Measurements from ENCODE around the gene GLRX2.
"Not testable (repeated sequence)": the region's sequence is repeated elsewhere in the genome, so short reads cannot be mapped to it uniquely, and the experiment has no call there.

GLRX2 gene

DNA sequence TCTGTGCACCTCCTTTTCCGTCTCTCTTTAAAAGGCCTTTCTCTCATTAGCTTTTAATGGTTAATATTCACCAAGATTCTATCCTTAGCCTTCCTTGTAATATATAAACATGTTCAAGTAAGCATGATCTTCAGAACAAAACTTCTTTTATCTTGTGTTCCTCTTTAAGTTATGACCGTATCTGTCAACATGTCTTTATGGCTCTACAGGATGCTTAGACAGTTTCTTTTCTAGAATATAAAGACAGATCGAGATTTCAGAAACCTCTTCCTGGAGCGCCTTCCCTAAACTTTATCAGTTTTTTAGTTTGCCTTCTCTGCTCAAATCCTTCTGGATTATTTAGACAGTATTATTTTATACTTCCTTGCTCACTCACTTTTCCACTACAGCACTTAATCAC is 38.6 kb downstream of the GLRX2 start:
- no peak for DNase-seq (ENCODE audit: low read depth in 2 of 2, low spot score in 1 of 2)

DNA sequence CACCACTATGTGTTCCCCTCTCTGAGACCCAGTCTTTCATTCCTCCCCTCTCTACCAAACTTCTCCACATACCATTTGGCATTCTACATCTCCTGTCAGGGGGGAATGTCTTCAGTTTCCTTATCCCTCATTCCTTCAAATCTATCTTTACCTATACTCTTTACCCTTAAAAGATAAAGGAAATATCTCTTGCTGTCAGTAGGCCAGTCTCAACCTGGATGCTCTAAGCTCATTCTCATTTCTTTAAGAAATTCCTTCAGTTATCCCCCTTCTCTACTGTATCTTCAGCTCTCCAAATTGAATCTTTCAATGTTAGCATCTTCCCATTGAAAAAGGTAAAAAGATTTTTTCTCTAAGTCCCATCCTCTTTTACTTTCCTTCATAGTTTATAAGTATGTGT is 39.3 kb downstream of the GLRX2 start:
- no peak for DNase-seq (ENCODE audit: low read depth in 2 of 2, low spot score in 1 of 2)

DNA sequence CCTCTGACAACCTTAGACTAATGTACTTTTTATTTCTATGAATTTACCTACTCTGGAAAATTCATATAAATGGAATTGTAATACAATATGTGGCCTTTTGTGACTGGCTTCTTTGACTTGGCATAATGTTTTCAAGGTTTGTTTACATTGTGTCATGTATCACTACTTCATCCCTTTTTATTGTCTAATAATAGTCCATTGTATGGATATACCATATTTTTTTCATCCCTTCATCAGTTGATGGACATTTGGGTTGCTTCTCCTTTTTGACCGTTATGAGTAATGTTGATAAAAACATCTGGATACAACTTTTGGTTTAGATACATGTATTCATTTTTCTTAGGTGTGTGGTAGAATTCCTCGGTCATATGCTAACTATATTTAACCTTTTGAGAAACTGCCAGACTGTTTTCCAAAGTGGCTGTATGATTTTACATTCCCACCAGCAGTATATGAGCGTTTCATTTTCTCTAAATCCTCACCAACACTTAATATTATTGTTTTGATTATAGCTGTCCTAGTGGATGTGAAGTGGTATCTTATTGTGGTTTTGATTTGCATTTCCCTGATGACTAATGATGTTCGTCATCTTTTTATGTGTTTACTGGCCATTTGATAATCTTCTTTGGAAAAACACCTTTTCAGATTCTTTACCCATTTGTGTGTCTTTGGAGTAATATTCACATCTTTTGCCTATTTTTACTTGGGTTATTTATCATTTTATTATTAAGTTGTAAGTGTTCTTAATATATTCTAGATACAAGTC is 42.3 kb downstream of the GLRX2 start:
- no peak for DNase-seq (ENCODE audit: low read depth in 2 of 2, low spot score in 1 of 2)

- no peak for DNase-seq (ENCODE audit: low read depth in 2 of 2, low spot score in 1 of 2)
Measured at GRCh38 chr1:193060938-193061337, 44.3 kb downstream of the GLRX2 start.

DNA sequence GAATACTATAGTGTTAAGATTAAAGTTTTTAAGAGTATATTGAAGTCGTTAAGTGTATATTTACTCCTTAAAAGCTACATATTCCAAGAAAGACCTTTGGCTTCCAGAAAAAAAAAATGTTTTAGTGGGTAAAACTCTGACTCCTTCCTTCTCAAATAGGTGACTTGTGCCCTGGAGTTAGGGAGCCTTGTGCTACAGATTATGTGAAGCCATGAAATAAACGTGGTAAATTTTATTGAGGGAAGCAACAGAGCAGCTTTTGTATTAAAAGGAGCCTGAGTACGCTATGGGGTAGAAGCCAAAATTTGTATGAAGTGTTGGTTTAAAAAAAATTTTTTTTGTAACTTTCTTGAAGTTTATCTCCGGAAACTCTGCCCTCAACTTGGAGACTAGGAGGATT is 44.8 kb downstream of the GLRX2 start:
- no peak for DNase-seq (ENCODE audit: low read depth in 2 of 2, low spot score in 1 of 2)

DNA sequence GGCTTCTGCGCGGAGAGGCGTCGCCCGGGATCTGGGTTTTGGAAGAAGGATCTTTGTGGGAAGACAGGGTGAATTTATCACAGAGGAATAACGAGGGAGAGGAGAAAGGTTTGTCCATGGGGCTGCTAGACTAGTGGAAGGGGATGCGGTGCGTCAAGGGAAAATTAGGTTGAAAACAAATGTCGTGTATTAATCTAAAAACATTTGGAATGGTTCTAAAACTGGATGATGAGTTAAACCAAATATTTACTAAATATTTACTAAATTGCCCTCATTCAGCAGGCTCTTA is 45.2 kb downstream of the GLRX2 start:
- no peak for DNase-seq (ENCODE audit: low read depth in 2 of 2, low spot score in 1 of 2)

DNA sequence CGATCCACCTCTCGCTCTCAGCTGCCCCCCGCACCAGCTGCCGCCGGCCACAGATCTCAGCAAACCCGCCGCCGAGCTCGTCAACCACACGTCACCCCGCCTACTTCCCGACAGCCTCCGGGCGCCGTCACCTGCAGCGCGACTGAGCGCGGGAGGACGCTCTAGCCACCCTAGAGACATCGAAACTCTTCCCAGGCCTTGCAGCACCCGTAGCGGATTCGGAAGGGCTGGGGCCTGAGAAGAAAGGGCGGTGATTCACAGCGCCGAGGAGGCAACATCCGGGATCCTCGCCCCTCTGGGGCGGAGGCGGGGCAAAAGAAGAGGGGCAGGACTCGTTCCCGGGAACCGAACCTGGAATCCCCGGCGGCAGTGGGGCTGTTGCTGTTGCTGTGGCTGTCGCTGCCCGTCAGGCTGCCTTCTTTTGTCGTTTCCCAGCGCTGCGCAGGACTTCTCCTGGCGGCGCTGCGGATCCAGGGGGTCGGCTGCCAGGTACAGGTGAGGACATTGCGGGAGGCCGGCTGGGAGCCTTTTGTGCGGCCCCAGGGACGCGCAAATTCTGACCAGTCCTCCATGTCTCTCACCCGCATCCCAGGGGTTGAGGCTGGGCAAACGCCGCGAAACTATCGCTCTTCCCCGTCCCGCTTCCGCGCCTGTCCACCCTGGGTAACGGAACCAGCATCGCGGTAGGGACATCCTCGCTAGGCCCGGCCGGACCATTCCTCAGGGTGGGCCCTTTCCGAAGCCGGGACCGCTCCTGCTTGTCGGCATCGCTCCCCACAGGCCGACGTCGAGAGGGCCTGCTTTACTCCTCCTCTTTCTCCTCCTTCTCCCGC is 45.7 kb downstream of the GLRX2 start, which contains the start of the genes RO60 and UCHL5:
RO60 (plus strand) TSS at position 331 of the 833 bp plus-strand sequence. CDS start 9,443 bp downstream, outside the sequence.
UCHL5 (minus strand) TSS at position 79 of the 833 bp plus-strand sequence. CDS start 100 bp downstream, outside the sequence.
- DNase-seq (ENCODE audit: low read depth in 2 of 2, low spot score in 1 of 2), result peak; percentile 80 to 90

- peak; percentile 23 to 27 for DNase-seq (ENCODE audit: low read depth in 2 of 2, low spot score in 1 of 2)
Measured at GRCh38 chr1:193058529-193059281, 46.5 kb downstream of the GLRX2 start.

- no peak for DNase-seq (ENCODE audit: low read depth in 2 of 2, low spot score in 1 of 2)
Measured at GRCh38 chr1:193054169-193054675, 51.0 kb downstream of the GLRX2 start.

- DNase-seq (ENCODE audit: low read depth in 2 of 2, low spot score in 1 of 2), result not testable (repeated sequence)
Measured at GRCh38 chr1:193048913-193049312, 56.3 kb downstream of the GLRX2 start.

All from stimulated activated CD8-positive, alpha-beta memory T cell treated with anti-CD3 and anti-CD28 coated beads, Interleukin-4, amount 100 ng/mL, for 1 hour (primary cell).